Kidney capillary endothelial cell (primary cell): Measurements from ENCODE around the gene KRT17.
"Not testable (repeated sequence)": the region's sequence is repeated elsewhere in the genome, so short reads cannot be mapped to it uniquely, and the experiment has no call there.

Experiments
- DNase-seq: peaks from one replicate; pipeline ENCODE4 v3.0.0-alpha.2; 2018; ENCODE audit warnings: low spot score

Gene KRT17

DNA sequence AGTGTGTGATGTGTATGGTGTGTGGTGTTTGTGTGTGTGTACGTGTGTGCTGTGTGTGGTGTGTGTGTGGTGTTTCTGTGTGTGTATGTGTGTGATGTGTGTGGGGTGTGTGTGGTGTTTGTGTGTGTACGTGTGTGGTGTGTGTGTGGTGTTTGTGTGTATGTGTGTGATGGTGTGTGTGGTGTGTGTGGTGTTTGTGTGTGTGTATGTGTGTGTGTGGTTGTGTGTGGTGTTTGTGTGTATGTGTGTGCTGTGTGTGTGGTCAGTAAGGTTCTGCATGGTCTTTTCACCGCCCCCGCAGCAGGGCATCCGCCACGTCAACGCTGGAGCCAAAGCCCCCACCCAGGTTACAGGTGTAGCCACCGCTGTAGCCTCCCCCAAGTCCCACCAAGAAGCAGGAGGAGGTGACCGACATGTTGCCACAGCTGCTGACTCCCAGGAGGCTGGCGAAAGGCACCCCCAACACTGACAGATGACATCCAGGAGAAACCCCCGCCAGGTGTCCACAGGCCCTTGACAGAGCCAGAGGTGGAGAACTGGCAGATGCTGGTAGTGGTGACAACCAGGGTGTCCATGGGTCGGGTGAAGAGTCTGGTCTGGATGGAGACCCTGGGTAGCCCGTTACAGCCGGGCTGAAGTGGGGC is 9.3 kb upstream of the KRT17 start:
- no peak for DNase-seq

DNA sequence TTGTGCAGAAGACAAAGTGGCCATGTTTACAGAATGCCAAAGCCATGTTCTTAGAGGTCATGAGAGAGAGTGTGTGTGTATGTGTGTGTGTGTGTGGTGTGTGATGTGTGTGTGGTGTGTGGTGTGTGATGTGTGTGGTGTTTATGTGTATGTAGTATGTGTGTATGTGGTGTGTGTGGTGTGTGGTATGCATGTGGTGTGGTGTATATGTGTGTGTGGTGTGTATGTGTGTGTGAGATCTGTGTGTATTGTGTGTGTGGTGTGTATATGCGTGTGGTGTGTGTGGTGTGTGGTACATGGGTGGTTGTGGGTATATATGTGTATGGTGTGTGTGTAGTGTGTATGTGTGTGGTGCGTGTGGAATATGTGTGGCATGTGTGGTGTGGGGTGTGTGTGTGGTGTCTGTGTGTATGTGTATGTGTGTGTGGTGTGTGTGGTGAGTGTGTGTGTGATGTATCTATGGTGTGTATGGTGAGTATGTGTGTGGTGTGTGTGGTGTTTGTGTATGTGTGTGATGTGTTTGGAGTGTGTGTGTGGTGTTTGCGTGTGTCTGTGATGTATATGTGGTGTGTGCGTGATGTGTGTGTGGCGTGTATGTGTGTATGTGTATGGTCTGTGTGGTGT is 8.2 kb upstream of the KRT17 start:
- DNase-seq, result no peak

DNA sequence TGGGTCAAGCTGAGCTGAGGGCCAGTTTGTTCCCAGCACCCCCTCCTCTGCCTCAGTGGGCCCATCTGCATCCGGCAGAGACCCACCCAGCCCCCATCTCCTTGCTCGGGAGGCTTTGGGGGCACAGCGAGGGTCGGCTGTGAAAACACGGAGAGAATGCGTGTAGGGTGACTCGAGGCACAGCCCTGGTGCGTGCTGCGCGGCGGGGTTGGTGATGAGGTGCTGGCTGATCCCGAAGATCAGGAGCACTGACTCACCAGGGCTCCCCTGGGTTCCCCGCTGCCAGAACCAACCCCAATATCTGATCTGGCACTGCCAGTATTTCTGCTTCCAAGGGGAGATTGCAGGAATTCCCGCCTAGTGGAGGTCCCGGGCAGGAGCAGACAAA is 7.5 kb upstream of the KRT17 start:
- DNase-seq, result no peak

DNA sequence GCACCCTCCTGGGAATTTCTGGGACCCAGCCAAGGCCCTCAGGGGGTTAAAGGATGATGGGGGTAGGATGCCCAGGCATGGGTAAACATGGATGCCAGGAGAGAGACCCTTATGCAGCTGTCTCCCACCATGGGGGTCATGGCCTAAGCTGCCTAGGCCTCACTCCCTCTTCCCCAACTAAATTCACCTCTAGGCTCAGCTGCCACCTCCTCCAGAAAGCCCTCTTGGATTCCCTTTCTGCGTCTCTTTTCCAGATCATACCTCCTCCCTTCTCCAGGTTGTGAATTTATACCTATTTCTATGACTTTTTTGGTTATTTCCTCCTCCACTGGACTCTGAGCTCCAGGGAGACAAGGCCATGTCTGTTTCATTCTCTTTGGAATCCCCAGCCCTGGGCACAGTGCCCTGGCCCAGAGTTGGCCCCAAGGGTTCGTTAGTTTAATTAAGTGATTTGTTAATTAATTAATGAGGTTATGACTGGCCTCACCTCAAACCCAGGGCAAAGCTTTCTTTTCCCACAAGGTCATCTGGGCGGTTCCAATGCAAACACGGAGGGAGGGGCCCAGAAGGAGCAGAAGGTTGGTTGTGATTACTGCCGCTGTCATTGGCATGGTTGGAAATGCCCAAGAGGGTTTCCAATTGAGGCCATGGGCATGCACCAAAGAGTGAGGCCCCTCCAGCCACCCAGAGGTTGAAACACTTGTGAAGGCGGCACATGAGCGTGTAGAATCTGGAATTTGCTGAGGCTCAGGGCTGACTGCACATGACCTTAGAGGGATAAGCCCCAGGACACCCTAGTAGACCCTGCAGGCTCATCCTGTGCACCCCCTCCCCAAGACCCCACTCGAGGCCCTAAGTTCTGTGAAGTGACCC is 6.9 kb upstream of the KRT17 start:
- DNase-seq, result no peak

DNA sequence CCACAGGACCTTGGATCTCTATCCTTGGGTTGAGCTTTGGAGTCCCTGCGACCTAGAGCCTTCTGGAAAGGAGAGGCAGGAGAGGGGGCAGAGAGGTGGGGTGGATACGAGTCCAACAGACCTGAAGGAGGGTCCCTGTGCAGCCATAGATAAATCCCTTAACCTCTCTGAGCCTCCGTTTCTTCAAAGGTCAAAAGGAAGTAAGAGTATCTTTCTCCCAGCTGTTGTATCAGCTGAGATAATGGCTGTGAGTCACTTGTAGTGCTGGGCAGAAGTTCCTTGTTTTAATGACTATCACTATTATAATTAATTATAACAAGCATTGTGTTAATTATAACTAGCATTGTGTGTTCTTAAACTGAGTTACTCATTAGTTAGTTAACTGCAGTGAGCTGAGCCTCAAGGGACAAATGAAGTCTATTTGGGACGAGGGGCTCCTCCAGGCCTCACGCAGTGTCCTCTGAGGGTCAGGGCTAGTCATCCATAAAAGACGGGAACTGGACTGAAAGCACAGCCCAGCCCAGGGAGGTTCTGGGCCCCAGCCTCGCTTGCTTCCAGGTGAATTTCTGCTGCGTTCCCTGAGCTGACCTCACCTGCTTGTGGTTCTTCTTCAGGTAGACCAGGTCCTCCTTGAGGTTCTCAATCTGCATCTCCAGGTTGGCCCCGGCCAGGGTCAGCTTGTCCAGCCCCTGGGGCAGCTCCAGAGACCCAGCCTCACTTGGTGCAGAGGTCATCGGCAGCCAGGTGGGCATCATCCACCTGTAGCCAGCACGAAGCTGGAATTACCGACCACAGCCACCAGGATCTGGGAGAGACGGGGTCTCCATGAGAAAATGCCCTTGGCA is 5.7 kb upstream of the KRT17 start:
- no peak for DNase-seq

DNA sequence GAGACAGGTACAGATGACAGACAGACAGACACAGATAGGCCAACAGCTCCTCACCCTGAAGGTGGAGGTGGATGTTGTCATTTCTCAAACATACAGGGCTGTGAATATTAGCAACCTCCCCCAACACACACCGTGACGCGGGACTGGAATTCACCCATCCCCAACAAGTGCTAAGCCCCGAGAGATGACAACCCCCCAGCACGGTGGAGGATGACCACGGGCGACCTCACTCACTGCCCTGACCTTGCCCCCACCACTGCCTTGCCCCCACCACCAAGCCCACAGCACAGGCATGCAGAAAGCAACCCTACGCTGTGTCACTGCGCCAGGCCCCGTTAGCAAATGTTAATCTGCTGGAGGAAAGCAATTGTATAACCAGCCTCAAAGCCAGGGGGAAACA is 4.9 kb upstream of the KRT17 start:
- no peak for DNase-seq

DNA sequence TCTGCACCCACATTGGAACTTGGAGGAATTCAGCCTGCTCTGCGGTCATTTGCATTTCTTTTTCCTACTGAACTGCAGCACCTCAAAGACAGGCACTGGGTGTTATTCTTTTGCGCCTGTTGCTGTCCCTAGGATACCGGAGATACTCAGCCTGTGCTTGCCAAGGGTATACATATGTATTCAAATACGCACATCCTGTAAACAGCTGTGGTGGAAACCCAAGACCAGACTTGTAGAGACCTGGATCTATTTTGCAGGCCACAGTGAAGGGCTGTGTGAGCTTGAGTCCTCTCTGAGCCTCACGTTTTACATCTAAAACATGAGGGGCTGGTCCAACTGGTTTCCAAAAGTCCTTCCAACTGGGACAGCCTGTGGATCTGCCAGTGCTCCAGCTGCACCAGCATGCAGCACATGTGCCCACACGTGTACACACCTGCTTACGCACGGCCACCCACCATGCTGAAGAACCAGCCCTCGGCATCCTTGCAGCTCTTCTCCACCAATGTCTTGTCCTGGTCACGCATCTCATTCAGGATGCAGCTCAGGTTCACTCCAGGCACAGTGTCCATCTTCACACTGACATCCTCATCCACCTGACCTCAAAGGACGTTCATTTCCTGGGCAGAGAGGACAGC is 4.4 kb upstream of the KRT17 start:
- not testable (repeated sequence) for DNase-seq

DNA sequence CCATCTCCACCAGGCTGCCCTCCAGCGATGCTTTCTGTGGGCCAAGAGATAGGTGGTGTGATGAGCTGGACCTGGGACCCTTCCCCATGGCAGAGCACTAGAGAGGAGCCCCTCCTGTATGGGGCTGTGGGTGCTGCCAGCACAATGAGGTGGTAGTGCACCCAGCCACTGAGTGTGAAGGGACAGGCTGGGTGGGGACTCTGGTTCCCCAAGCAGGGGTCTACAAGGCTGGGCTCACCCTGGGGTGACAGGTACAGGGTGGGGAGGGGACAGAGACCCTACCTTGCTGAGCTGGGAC is 3.6 kb upstream of the KRT17 start:
- not testable (repeated sequence) for DNase-seq

DNA sequence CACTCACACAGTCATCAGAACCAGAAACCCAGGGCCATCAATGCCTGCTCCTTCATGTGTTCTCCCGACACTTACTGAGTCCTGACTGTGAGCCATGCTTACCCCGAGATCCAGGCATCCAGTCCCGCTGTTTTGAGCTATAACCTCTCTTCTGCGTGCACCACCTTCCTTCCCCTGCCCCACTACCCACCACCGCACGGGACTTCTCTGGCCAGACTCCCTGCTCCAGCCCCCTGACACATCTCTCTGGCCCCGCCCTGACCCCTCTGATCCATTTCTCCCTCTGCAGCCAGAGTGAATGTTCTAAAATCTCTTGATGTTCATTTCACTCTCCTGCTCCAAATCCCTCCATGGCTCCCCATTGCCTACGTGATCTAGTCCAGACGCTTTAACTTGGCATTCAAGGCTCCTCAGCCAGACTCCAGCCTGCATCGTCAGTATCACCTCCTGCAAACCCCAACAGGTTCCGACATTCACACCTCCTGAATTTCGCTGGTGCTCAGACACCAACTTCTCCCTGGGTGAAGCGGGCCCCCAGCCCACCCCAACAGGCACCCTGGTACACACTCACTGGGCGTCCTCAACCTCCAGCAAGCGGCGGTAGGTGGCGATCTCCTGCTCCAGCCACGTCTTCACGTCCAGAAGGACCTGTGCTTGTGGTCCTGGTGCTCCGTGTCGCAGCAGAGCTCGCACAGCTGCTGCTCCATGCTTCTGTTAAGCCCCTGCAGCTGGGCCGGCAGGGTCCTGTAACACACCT is 3.1 kb upstream of the KRT17 start:
- no peak for DNase-seq

DNA sequence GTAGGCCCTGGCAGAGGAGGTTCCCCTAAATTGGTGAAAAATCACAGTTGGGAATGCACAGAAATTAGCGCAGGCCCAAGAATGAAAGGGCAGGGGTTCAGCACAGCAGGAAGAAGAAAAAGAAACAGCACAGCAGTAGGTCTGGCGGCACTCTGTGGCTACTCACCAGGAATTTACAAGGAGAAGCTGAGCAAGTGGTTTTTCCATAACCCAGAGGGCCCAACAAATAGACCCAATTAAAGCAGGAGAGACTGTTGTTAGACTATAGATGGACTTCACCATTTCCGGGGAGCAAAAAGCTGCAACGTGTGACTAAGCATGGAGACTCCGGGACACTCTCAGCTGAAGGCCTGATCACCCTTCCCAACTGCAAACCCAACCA is 2.5 kb upstream of the KRT17 start:
- DNase-seq, result not testable (repeated sequence)

DNA sequence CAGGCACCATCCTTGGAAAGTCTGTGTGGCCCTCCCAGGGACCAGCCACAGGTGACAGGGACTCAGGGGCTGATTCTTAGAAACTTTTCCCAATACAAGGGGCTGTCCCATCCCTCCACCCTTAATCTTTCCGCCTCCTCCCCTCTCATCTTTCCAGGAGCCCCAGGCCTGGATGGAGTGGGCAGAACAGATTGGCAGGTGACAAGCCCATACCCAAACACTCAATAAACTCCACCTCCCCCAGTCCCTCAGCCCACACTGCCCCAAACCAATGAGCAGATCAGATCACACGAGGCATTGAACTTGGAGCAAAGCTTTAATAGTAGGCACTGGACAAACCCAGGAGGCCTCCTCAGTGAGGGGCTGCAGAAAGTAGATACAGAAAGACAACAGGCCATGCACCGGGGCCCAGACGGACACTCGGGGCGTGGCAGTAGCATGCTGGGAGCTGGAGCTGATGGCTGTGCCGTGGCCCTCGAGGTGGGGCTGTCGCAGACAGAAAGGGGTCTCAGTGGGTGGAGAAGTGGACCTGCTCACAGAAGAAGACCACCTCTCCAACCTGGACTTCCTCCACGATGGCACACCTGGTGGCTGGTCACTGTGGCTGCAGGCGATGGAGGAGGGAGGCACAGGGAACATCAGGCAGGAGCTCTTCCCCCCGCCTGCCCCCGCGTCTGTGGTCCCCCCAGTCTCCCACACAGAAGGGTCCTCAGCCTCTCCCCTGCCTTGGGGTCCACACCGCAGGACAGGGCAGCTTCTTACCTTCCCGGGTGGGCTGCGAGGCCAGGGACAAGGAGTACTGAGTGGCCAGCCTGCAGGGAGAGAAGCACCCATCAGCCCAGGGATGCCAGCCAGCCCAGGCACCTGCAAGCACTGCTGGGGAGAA is 1.9 kb upstream of the KRT17 start:
- DNase-seq, result not testable (repeated sequence)

DNA sequence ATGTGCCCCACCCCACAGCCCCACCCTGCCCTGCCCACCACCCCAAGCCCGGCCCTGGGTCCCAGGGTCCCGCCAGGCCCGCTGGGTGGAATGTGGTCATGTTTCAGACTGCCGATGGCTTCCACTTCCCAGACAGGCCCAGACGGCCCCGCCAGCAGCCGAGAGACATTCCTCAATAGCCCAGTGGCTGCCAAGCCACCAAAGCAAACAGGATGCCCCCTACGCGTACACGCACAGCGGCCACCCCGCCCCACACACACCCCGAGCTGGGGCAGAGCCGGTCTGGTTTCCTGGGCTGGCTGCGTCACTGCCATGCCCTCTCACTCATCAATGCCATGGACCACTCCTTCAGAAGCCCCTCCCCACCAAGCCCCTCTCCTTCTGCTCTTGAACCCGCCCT is 1.2 kb upstream of the KRT17 start:
- no peak for DNase-seq

DNA sequence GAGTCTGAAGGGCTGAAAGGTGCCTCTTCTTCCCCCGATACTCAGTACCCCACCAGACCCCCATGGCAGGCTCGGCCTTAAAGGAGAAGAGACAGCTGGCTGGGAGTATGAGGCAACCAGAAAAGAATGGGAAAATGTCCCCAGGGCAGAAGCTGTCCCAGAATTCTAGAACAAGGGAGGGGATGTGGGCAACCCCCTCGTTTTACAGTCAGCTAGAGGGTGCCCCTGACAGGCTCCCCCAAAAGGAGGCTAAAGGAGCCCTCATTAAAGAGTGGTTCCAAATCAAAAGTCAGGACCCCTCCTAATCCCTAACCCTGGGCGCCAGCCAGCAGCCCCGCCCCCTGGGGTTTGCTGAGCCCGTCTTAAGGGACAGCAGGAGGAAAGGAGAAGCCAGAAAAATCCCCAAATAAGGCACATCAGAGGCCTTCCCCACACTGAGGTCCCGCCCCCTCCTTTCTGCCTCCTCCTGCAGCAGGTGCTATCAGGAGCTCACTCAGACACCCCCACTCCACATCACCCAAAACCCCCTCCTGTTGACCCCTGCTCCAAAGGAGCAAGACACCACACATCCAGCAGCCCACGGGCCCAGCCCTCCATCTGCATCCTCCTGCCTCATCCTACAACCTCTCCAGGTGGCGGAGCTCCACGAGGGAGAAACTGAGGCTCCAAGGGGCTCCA is 1.1 kb downstream of the KRT17 start:
- DNase-seq, result not testable (repeated sequence)

DNA sequence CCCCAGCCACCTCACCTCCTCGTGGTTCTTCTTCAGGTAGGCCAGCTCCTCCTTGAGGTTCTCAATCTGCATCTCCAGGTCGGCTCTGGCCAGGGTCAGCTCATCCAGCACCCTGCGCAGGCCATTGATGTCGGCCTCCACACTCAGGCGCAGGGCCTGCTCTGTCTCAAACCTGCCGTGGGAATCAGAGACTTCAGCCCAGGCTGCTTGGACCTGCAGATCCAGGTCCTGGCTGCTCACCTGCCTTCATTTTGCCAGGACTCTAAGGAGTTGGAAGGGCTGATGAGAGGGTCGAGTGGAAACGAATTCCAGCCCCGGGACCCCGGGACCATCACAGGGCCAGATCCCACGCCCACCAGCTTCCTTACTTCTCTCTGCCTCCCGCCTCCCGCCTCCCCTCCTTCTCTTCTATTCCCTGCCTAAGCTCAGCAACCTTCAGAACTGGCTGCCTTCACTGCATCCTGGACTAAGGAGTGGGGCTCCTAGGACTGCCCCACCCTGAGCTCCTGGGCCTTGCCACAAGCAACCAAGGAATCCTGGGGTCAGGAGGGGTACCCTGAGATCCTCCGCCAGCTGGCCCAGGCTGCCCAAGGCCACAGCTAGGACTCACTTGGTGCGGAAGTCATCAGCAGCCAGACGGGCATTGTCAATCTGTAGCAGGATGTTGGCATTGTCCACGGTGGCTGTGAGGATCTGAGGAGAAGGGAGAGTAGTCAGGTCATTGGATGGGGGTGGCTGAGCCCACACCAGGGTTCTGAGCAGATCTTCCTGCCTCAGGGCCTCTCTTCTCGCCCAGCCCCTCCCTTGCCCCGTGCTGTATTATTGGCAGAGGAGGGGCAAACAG is 1.8 kb downstream of the KRT17 start:
- DNase-seq, result not testable (repeated sequence)

DNA sequence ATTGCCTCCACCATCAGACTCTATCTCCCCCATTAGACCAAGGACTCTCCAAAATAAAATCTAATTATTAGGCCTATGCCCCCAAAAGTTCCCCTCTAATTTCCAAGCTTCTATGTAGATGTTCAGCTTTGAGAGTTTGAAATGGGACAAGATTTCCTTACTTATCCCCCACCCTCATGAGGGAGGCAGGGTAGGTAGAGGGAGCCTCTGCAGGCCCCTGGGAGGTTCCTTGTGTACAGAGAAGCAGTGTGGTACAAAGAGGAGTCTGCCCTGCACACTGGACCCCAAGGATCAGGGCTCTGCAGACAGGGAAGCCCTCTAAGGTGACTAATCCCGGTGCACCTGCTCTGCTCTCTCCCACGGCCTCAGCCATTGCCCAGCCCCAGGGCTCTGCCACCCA is 2.5 kb downstream of the KRT17 start:
- no peak for DNase-seq

DNA sequence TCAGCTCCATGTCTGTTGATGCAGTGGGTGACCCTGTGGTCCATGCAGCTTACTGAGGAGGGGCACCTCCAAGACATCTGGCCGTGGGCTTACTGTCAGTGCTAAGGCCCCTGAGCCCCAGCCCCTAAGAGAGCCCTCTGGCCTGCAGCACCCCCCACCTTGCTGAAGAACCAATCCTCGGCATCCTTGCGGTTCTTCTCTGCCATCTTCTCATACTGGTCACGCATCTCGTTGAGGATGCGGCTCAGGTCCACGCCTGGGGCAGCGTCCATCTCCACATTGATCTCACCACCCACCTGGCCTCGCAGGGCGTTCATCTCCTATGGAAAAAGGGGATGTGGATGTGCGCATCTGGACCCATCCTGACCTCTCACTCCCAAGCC is 2.9 kb downstream of the KRT17 start:
- not testable (repeated sequence) for DNase-seq

DNA sequence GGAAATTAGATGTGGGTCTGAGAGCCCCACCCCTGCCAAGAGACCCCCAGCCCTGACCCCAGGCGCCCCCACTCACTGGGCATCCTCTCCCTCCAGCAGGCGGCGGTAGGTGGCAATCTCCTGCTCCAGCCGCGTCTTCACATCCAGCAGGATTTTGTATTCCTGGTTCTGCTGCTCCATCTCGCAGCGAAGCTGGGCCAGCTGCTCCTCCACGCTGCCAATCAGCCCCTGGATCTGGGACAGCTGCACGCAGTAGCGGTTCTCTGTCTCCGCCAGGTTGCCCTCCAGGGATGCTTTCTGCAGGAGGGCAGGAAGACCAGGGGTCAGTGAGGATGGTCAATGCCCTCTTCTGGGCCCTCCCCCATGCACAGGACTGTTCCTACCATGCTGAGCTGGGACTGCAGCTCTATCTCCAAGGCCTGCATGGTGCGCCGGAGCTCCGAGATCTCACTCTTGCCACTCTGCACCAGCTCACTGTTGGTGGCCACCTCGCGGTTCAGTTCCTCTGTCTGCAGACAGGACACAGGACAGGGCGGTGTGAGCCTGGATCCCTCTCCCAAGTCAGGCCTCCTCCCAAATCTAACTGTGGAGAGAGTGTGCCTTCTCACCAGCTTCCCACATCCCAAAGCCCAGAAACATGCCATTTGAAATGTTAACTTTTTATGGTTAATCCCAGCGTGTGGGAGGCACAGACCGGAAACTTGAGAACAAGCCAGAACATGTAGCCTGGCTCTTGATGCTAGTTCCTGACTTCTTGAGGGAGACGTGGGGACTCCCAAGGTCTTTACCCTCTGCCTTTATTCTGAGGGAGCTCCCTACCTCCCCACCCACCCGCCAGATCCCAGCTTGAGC is 3.6 kb downstream of the KRT17 start:
- no peak for DNase-seq
